Esophagus muscularis mucosa (tissue), 4 donors: Measurements from ENCODE around the gene IFNGR1.

Experiments used
- EP300 ChIP-seq: sonication (generic); formaldehyde crosslinking; IDR thresholded peaks from one replicate; pipeline ENCODE4 v1.6.1; 2017; ENCODE audit warnings: antibody characterized with exemption
- POLR2A ChIP-seq: fragments of 450-650 bp; IDR thresholded peaks from one replicate; pipeline ENCODE4 v1.6.1; 2017; ENCODE audit warnings: antibody characterized with exemption, moderate library complexity, mild to moderate bottlenecking, low read depth
- POLR2AphosphoS5 ChIP-seq, 2 donors: sonication (generic); formaldehyde crosslinking; IDR thresholded peaks; one replicate each; pipeline ENCODE4 v1.6.1; 2017; ENCODE audit warnings: antibody characterized with exemption in 2 of 2
- TF ChIP-seq, protein P1 (sequence below), 3 experiments: fragments of 200-600 bp in 2 of 3; fragments of 450-650 bp in 1 of 3; sonication (generic) in 2 of 3; IDR thresholded peaks; one replicate each; pipeline ENCODE4 v1.5.1; 2017 to 2019; ENCODE audit warnings: antibody characterized with exemption in 3 of 3, mild to moderate bottlenecking in 2 of 3, moderate library complexity in 1 of 3

DNA sequence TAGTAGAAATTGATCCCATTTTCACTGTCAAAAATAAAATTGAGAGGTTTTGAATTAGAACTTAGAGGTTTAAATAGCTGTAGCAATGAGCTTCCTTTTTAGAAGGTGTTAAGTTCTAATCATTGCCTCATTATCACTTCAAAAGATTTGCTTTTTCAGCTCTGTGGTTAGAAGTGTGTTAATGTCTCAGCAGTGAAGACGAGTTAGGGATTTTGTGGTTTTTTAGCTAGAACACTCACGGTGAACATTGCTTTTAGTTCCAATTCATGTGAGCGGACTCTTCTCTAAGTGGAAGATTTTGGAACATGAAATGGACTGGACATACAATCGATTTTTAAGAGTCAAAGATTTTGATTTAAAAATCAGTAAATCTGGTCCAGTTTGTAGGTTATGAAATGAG lies 12.7 kb upstream of the IFNGR1 start:
- TF ChIP-seq, protein P1, sequence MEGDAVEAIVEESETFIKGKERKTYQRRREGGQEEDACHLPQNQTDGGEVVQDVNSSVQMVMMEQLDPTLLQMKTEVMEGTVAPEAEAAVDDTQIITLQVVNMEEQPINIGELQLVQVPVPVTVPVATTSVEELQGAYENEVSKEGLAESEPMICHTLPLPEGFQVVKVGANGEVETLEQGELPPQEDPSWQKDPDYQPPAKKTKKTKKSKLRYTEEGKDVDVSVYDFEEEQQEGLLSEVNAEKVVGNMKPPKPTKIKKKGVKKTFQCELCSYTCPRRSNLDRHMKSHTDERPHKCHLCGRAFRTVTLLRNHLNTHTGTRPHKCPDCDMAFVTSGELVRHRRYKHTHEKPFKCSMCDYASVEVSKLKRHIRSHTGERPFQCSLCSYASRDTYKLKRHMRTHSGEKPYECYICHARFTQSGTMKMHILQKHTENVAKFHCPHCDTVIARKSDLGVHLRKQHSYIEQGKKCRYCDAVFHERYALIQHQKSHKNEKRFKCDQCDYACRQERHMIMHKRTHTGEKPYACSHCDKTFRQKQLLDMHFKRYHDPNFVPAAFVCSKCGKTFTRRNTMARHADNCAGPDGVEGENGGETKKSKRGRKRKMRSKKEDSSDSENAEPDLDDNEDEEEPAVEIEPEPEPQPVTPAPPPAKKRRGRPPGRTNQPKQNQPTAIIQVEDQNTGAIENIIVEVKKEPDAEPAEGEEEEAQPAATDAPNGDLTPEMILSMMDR (IDR thresholded peaks at IDR 0.05) = no peak
- TF ChIP-seq POLR2A = no peak
- no peak for TF ChIP-seq EP300
- TF ChIP-seq POLR2AphosphoS5 (IDR thresholded peaks at IDR 0.05) = no peak
